ENCODE measurements around the gene LRRC27.
A peak's percentile ranks its signal among the peaks of the same experiment; 100 is the strongest.

The LRRC27 gene

GRCh38 chr10:132360766-132361447 lies 28.9 kb downstream of the LRRC27 start:
- no peak overlapping the region for H3K27ac ChIP-seq (replicated peaks)
- DNase-seq (ENCODE audit: low read depth in 1 of 2, low spot score in 1 of 2): peak in 1 of 2 experiments; percentile 16
- peak; percentile 73 for TF ChIP-seq CTCF (IDR thresholded peaks at IDR 0.05; ENCODE audit: insufficient read depth, low read length)
- TF ChIP-seq REST (IDR thresholded peaks at IDR 0.05; ENCODE audit: insufficient replicate concordance, low read depth): no peak
- TF ChIP-seq SPI1 (IDR thresholded peaks at IDR 0.05; ENCODE audit: borderline replicate concordance, low read depth): no peak

GRCh38 chr10:132361581-132362101 lies 29.6 kb downstream of the LRRC27 start:
- no peak overlapping the region for H3K27ac ChIP-seq (replicated peaks)
- TF ChIP-seq POLR2AphosphoS5 (IDR thresholded peaks at IDR 0.05; ENCODE audit: low read depth) (no peak), GABPA (IDR thresholded peaks at IDR 0.05; ENCODE audit: low read depth) (no peak), SPI1 (IDR thresholded peaks at IDR 0.05; ENCODE audit: borderline replicate concordance, low read depth) (no peak), REST (IDR thresholded peaks at IDR 0.05; ENCODE audit: insufficient replicate concordance, low read depth) (no peak), CTCF (IDR thresholded peaks at IDR 0.05; ENCODE audit: insufficient read depth, low read length) (no peak)
- DNase-seq (ENCODE audit: low read depth in 1 of 2, low spot score in 1 of 2): no peak
- H3K4me3 ChIP-seq (replicated peaks; ENCODE audit: insufficient read depth, low read length): no peak overlapping the region
- H3K27me3 ChIP-seq (ENCODE audit: insufficient read depth, poor library complexity, severe bottlenecking): no peaks in the 10 kb centered on the region

More at GRCh38 chr10:132360766-132361447, 28.9 kb downstream of the LRRC27 start:
- H3K27me3 ChIP-seq (ENCODE audit: insufficient read depth, poor library complexity, severe bottlenecking): no peaks in the 10 kb centered on the region
- no peak overlapping the region for H3K4me3 ChIP-seq (replicated peaks; ENCODE audit: insufficient read depth, low read length)

- Histone ChIP-seq H3K4me3 (replicated peaks; ENCODE audit: insufficient read depth, low read length) (no peak overlapping the region), H3K27ac (replicated peaks) (no peak overlapping the region), H3K27me3 (ENCODE audit: insufficient read depth, poor library complexity, severe bottlenecking) (no peaks in the 10 kb centered on the region)
- DNase-seq (ENCODE audit: low read depth in 1 of 2, low spot score in 1 of 2): no peak
- TF ChIP-seq POLR2AphosphoS5 (IDR thresholded peaks at IDR 0.05; ENCODE audit: low read depth) (no peak), SPI1 (IDR thresholded peaks at IDR 0.05; ENCODE audit: borderline replicate concordance, low read depth) (no peak), GABPA (IDR thresholded peaks at IDR 0.05; ENCODE audit: low read depth) (no peak), REST (IDR thresholded peaks at IDR 0.05; ENCODE audit: insufficient replicate concordance, low read depth) (no peak), CTCF (IDR thresholded peaks at IDR 0.05; ENCODE audit: insufficient read depth, low read length) (no peak)
Observed at GRCh38 chr10:132362151-132362611, 30.2 kb downstream of the LRRC27 start.

Data from HL-60 (cell line).